Fibroblast of skin of right biceps (primary cell): ENCODE data around the gene SCARF2.

Experiments used
- DNase-seq: peaks from one replicate; pipeline ENCODE4 v3.0.0-alpha.2; 2013

SCARF2 gene

GRCh38 chr22:20439928-20440575 lies 2.4 kb upstream of the SCARF2 start:
- no peak for DNase-seq

GRCh38 chr22:20439556-20439927 lies 1.9 kb upstream of the SCARF2 start:
- no peak for DNase-seq

- no peak for DNase-seq
Observed at GRCh38 chr22:20438678-20439492, 1.3 kb upstream of the SCARF2 start.

GRCh38 chr22:20438427-20438677 lies 727 bp upstream of the SCARF2 start:
- no peak for DNase-seq

GRCh38 chr22:20436768-20437612 lies 635 bp downstream of the SCARF2 start:
- DNase-seq: peak; percentile 28

- DNase-seq: peak; percentile 74
Observed at GRCh38 chr22:20436307-20436767, 1.3 kb downstream of the SCARF2 start.

- DNase-seq: no peak
Observed at GRCh38 chr22:20435436-20436306, 2.0 kb downstream of the SCARF2 start.

GRCh38 chr22:20434773-20435172 lies 2.9 kb downstream of the SCARF2 start:
- no peak for DNase-seq

- DNase-seq: no peak
Observed at GRCh38 chr22:20434264-20434751, 3.3 kb downstream of the SCARF2 start.

GRCh38 chr22:20433686-20434241 lies 3.9 kb downstream of the SCARF2 start:
- DNase-seq: no peak

GRCh38 chr22:20433191-20433590 lies 4.4 kb downstream of the SCARF2 start:
- no peak for DNase-seq

- DNase-seq: no peak
Observed at GRCh38 chr22:20432244-20432686, 5.4 kb downstream of the SCARF2 start.

GRCh38 chr22:20431511-20432192 lies 6.0 kb downstream of the SCARF2 start:
- DNase-seq: no peak

- peak; percentile 65 for DNase-seq
Observed at GRCh38 chr22:20430720-20431510, 6.7 kb downstream of the SCARF2 start.

- DNase-seq: no peak
Observed at GRCh38 chr22:20430101-20430719, 7.4 kb downstream of the SCARF2 start.

- DNase-seq: no peak
Observed at GRCh38 chr22:20429254-20430100, 8.1 kb downstream of the SCARF2 start.

GRCh38 chr22:20428496-20429253 lies 8.9 kb downstream of the SCARF2 start:
- DNase-seq: no peak

- no peak for DNase-seq
Observed at GRCh38 chr22:20427945-20428417, 9.6 kb downstream of the SCARF2 start.
